C4-2B (cell line): ENCODE measurements around the gene MAN1A1.

Experiments
- ZFX ChIP-seq: fragments of 450-650 bp; IDR thresholded peaks from 2 replicates; pipeline ENCODE4 v1.6.1; 2017
- TF ChIP-seq, protein P1 (sequence below): fragments of 450-650 bp; conservative IDR thresholded peaks from 2 replicates; pipeline ENCODE4 v1.5.1; 2017; ENCODE audit warnings: mild to moderate bottlenecking

DNA sequence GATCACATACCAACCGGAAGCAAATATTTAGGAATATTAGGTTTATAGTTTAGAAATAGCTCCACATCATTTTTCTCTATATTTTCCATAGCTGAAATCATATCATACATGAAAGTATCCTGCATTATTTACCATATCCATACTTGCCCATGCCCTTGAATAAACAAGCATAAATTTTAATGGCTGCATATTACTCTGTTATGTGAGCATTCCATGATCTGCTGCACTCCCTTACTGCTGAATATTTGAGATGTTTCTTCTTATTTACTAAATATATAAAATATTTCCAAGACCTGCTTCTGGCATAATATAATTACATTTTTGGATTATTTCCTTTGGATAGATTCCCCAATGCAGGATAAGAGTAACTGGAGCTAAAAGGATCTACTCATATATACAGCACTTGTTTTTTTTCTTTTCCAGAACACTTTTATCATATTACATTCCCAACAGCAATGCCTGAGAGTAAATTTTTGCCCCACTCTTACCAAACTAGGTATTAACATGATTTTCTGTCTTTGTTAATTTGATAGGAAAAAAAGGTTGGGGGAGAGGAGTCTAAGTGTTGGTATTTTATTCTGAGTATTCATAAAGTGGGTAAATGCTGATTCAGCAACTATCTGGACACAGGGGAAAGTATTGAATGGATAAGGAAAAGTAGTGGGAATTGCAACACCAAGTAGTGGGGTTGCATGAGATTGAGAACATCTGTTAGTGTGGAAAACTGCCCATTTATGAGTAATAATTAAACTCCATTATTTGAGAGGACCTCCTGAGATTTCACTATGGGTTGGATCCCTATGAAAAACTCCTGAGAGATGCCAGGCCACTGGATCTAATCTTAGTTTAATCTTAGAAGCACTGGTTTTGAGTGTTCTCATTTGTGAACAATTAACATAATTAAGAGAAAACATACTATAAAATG, 76.0 kb downstream of the MAN1A1 start:
- TF ChIP-seq, protein P1, sequence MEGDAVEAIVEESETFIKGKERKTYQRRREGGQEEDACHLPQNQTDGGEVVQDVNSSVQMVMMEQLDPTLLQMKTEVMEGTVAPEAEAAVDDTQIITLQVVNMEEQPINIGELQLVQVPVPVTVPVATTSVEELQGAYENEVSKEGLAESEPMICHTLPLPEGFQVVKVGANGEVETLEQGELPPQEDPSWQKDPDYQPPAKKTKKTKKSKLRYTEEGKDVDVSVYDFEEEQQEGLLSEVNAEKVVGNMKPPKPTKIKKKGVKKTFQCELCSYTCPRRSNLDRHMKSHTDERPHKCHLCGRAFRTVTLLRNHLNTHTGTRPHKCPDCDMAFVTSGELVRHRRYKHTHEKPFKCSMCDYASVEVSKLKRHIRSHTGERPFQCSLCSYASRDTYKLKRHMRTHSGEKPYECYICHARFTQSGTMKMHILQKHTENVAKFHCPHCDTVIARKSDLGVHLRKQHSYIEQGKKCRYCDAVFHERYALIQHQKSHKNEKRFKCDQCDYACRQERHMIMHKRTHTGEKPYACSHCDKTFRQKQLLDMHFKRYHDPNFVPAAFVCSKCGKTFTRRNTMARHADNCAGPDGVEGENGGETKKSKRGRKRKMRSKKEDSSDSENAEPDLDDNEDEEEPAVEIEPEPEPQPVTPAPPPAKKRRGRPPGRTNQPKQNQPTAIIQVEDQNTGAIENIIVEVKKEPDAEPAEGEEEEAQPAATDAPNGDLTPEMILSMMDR: no peak
- TF ChIP-seq ZFX: no peak
